Keratinocyte (primary cell): Measurements from ENCODE around the gene TMEM266. TPM values are rescaled to one million over a fixed set of nuclear protein-coding genes. Genes with fewer than 3 reads are reported as not detected.

Experiments
- DNase-seq: peaks from one replicate; pipeline ENCODE4 v3.0.0-alpha.2; 2011; ENCODE audit warnings: low read depth, missing footprints, low spot score
- FAIRE-seq: peaks from 2 replicates; lab custom pipeline; 2011; peaks lifted over from hg19 to GRCh38; lab: Jason Lieb, UNC
- H2AFZ ChIP-seq: 2 replicates; pipeline ENCODE4 v1.6.0; 2012; ENCODE audit warnings: low read length, control low read depth, inconsistent platforms; ENCODE audit not compliant: control insufficient read depth
- H3K27ac ChIP-seq: 2 replicates; pipeline ENCODE4 v1.5.1; 2011; ENCODE audit warnings: low read length; ENCODE audit not compliant: control insufficient read depth, insufficient read depth
- H3K27me3 ChIP-seq: 3 replicates; pipeline ENCODE4 v1.6.0; 2011; ENCODE audit warnings: low read length; ENCODE audit not compliant: control insufficient read depth, insufficient read depth; ENCODE audit errors: extremely low read depth
- H3K36me3 ChIP-seq, 2 experiments: 2 replicates in 1 of 2; 3 replicates in 1 of 2; pipeline ENCODE4 v1.5.1; 2011; ENCODE audit warnings: low read length in 2 of 2, mild to moderate bottlenecking in 1 of 2; ENCODE audit not compliant: control insufficient read depth in 2 of 2, insufficient read depth in 2 of 2; ENCODE audit errors: extremely low read depth in 1 of 2
- H3K4me1 ChIP-seq: 3 replicates; pipeline ENCODE4 v1.5.1; 2011; ENCODE audit warnings: low read length; ENCODE audit not compliant: control insufficient read depth, insufficient read depth; ENCODE audit errors: extremely low read depth
- H3K4me2 ChIP-seq: 3 replicates; pipeline ENCODE4 v1.6.0; 2011; ENCODE audit warnings: low read depth, low read length; ENCODE audit not compliant: control insufficient read depth, insufficient read depth; ENCODE audit errors: extremely low read depth
- H3K4me3 ChIP-seq, 3 experiments: fragments of 200-600 bp in 1 of 3; sonication (generic) in 1 of 3; 2 replicates in 2 of 3; 3 replicates in 1 of 3; pipeline ENCODE4 v1.5.1; 2011 to 2016; ENCODE audit warnings: low read length in 3 of 3, mild to moderate bottlenecking in 3 of 3, control low read depth in 2 of 3, inconsistent platforms in 1 of 3, low read depth in 1 of 3, mixed read lengths in 1 of 3, mixed run types in 1 of 3, moderate library complexity in 1 of 3; ENCODE audit not compliant: control insufficient read depth in 2 of 3, insufficient read depth in 2 of 3; ENCODE audit errors: extremely low read depth in 1 of 3
- H3K79me2 ChIP-seq: 2 replicates; pipeline ENCODE4 v1.6.0; 2012; ENCODE audit warnings: low read length; ENCODE audit not compliant: control insufficient read depth, insufficient read depth
- H3K9ac ChIP-seq: 3 replicates; pipeline ENCODE4 v1.6.0; 2011; ENCODE audit warnings: low read length; ENCODE audit not compliant: control insufficient read depth, insufficient read depth; ENCODE audit errors: extremely low read depth
- H3K9me1 ChIP-seq: 3 replicates; pipeline ENCODE4 v1.6.0; 2011; ENCODE audit warnings: low read length; ENCODE audit not compliant: control insufficient read depth, insufficient read depth; ENCODE audit errors: extremely low read depth
- H3K9me3 ChIP-seq: 2 replicates; pipeline ENCODE4 v1.5.1; 2012; ENCODE audit warnings: low read depth, low read length; ENCODE audit not compliant: control insufficient read depth
- H4K20me1 ChIP-seq: 3 replicates; pipeline ENCODE4 v1.6.0; 2011; ENCODE audit warnings: low read length; ENCODE audit not compliant: control insufficient read depth, insufficient read depth; ENCODE audit errors: extremely low read depth
- CTCF ChIP-seq, 3 experiments: IDR thresholded peaks in 1 of 3; conservative IDR thresholded peaks in 1 of 3; optimal IDR thresholded peaks in 1 of 3; 2 replicates in 2 of 3; 3 replicates in 1 of 3; pipeline versions ENCODE3 to v1.5.1; 2011; ENCODE audit warnings: low read length in 3 of 3, mild to moderate bottlenecking in 3 of 3, moderate library complexity in 2 of 3, control low read depth in 1 of 3, inconsistent platforms in 1 of 3; ENCODE audit not compliant: insufficient read depth in 2 of 3; ENCODE audit errors: extremely low read depth in 1 of 3
- EZH2 ChIP-seq: IDR thresholded peaks from one replicate; pipeline ENCODE4 v1.6.1; 2012; ENCODE audit warnings: inconsistent platforms, mild to moderate bottlenecking, low read length, moderate library complexity
- dilution Hi-C: fragments of 300-500 bp; cut with MboI; formaldehyde crosslinking; loops from one replicate; pipeline ENCODE4 v1.7.0; 2020; ENCODE audit warnings: low sequenced_read_pairs; ENCODE audit not compliant: extremely low pct_ligation_motif_present
- polyA plus RNA-seq, 5 experiments: library from polyadenylated mRNA; depleted of rRNA in 3 of 5; stranded (reverse) in 3 of 5; stranded (forward) in 1 of 5; unstranded in 1 of 5; fragments of >200 nt; gene quantifications; 1 replicate in 1 of 5; 2 replicates in 3 of 5; 3 replicates in 1 of 5; pipeline versions ENCODE4 v1.2.1 to v1.2.3, GENCODE V29; 2011 to 2012; ENCODE audit warnings: missing spikeins in 2 of 5, low read depth in 1 of 5, low replicate concordance in 1 of 5

Gene TMEM266
- polyA plus RNA-seq, 1 donor (not counting 4 experiments of a cell fraction or from before 2014, with no cell fraction given), result 0.03 TPM

GRCh38 chr15:76058714-76059319 lies 968 bp upstream of the TMEM266 start:
- dilution Hi-C loops, result no loop called here
- Histone ChIP-seq H3K79me2 (no peaks in the 10 kb centered on the region), H3K27ac (no peak overlapping the region), H4K20me1 (no peaks in the 10 kb centered on the region), H3K9me3 (no peaks in the 10 kb centered on the region), H3K9ac (peak overlapping the region; percentile 34), H3K27me3 (peaks cover 37% of the 10 kb centered on the region), H3K9me1 (no peaks in the 10 kb centered on the region), H2AFZ (peak overlapping the region; percentile 77), H3K4me2 (peak overlapping the region; percentile 80), H3K36me3 (no peaks in the 10 kb centered on the region), H3K4me3 (peak overlapping the region; percentile 59 to 67 (median 65)), H3K4me1 (peaks cover 17% of the 10 kb centered on the region)
- FAIRE-seq (peak; percentile 36), DNase-seq (no peak)
- peak; percentile 55 for TF ChIP-seq EZH2
- peak; percentile 23 to 81 (median 27) for TF ChIP-seq CTCF (optimal IDR thresholded peaks at IDR 0.05 in 1 of 3, IDR thresholded peaks at IDR 0.05 in 1 of 3, conservative IDR thresholded peaks at IDR 0.05 in 1 of 3; ENCODE audit: extremely low read depth in 1 of 3, insufficient read depth in 2 of 3, low read length in 3 of 3)

GRCh38 chr15:76060118-76060989 lies 569 bp downstream of the TMEM266 start:
- no peak for DNase-seq
- Histone ChIP-seq H2AFZ (peak overlapping the region; percentile 27), H3K4me2 (peak overlapping the region; percentile 71), H3K27ac (no peak overlapping the region), H3K9me3 (no peaks in the 10 kb centered on the region), H3K36me3 (no peaks in the 10 kb centered on the region), H3K9me1 (no peaks in the 10 kb centered on the region), H3K27me3 (peaks cover 48% of the 10 kb centered on the region), H3K79me2 (no peaks in the 10 kb centered on the region), H4K20me1 (no peaks in the 10 kb centered on the region), H3K9ac (no peak overlapping the region), H3K4me3 (peak overlapping the region; percentile 44 to 57 (median 55)), H3K4me1 (peaks cover 17% of the 10 kb centered on the region)
- dilution Hi-C loops, result no loop called here
- no peak for FAIRE-seq
- TF ChIP-seq CTCF (optimal IDR thresholded peaks at IDR 0.05 in 1 of 3, IDR thresholded peaks at IDR 0.05 in 1 of 3, conservative IDR thresholded peaks at IDR 0.05 in 1 of 3; ENCODE audit: extremely low read depth in 1 of 3, insufficient read depth in 2 of 3, low read length in 3 of 3) (no peak), EZH2 (peak; percentile 66)
